ENCODE data around the gene FRMD1.

Gene FRMD1

DNA sequence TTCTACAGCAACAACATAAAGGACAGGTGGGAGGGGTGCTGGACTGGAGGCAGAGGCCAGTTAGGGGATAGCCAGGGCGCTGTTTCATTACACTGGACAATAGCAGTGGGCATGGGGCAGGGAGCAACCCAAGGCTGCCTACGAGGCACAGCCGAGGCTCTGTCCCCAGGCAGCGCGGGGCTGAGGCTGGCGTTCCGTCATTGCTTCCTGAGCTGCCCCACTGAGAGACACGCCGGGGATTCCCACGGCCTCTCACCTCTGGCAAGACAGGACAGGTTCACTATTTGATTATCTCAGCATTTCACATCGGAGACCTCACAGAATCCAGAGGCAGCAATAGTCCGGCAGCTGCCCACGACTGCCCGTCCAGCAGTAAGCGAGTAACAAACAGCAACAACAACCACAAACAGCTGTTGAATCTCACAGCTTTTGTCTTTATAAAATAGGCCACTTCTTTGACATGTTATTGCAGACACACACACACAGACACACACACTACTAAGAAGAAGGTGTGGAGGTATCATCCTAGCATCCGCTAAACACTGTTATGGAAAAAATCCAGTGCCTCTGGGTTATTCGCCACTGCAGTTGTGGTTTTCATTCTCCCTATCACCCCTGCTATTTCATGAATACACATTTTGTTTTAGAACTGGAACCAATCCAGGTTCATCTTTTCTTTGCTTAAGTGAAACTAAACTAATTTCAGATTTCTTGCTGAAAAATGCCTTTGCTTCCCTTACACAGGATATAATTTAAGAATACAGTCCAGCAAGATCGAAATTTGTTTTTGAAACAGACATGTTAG lies 62.1 kb downstream of the FRMD1 start:
- DNase-seq (ENCODE audit: extremely low read depth, low read depth): no peak
- TF ChIP-seq, protein P1, sequence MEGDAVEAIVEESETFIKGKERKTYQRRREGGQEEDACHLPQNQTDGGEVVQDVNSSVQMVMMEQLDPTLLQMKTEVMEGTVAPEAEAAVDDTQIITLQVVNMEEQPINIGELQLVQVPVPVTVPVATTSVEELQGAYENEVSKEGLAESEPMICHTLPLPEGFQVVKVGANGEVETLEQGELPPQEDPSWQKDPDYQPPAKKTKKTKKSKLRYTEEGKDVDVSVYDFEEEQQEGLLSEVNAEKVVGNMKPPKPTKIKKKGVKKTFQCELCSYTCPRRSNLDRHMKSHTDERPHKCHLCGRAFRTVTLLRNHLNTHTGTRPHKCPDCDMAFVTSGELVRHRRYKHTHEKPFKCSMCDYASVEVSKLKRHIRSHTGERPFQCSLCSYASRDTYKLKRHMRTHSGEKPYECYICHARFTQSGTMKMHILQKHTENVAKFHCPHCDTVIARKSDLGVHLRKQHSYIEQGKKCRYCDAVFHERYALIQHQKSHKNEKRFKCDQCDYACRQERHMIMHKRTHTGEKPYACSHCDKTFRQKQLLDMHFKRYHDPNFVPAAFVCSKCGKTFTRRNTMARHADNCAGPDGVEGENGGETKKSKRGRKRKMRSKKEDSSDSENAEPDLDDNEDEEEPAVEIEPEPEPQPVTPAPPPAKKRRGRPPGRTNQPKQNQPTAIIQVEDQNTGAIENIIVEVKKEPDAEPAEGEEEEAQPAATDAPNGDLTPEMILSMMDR (IDR thresholded peaks at IDR 0.05; ENCODE audit: low read depth, low read length, missing control alignments): no peak
- H3K4me3 ChIP-seq (replicated peaks; ENCODE audit: low read depth, low read length): no peak overlapping the region

DNA sequence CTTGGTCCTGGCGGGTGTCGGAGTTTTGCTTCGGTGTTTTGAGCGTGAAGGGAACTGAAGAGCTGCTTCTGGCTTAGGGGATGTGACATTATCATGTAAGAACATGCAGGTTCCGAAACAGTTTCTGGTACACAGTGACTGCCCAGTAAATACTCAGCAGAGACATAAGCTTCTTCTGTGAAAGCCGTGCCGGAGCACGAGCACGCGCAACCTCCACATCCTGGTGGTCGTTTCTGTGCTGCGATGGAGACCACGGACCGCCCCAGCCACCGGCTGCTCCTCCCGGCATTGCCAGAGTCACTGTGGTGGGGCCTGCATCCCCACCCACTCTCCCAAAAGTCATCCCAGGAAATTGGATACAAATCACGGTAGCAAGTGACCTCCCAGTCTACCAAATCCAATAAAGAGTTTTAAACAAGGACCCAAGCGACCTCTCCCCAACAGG lies 62.8 kb downstream of the FRMD1 start:
- H3K4me3 ChIP-seq (replicated peaks; ENCODE audit: low read depth, low read length): no peak overlapping the region
- DNase-seq (ENCODE audit: extremely low read depth, low read depth): no peak
- TF ChIP-seq, protein P1 (IDR thresholded peaks at IDR 0.05; ENCODE audit: low read depth, low read length, missing control alignments): no peak

DNA sequence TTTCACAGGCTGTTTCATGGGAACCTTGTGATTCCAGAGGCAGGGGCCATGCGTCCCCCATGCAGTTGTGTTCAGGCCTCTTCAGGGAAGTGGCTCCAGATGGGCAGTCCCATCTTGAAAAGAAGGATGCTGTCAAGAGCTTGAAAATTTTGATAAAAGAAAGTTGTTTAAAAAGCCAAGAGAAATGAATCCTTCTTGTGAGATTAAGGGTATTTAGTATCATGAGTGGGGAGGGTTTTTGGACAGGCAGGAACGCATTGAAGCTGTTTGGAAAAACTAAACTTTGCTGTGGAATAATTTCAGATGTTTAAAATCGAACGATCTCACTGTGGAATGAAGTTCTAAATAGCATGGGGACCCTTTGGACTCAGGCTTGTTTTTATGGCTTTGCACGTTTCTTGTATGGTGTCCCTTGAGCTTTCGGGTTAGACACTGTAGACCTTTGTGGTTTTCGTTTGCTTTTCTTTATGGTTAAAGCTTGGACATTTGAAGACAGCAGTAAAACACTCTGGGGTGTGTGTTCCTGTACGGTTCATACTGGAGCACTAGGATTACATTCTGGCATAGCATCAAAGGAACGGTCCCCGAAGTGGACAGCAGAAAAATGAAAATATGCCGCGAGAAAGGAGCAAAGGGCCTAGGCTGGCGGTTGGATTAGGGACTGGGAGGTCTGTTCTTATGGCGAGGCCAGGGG lies 63.4 kb downstream of the FRMD1 start:
- TF ChIP-seq, protein P1 (IDR thresholded peaks at IDR 0.05; ENCODE audit: low read depth, low read length, missing control alignments): no peak
- DNase-seq (ENCODE audit: extremely low read depth, low read depth): no peak
- H3K4me3 ChIP-seq (replicated peaks; ENCODE audit: low read depth, low read length): no peak overlapping the region

DNA sequence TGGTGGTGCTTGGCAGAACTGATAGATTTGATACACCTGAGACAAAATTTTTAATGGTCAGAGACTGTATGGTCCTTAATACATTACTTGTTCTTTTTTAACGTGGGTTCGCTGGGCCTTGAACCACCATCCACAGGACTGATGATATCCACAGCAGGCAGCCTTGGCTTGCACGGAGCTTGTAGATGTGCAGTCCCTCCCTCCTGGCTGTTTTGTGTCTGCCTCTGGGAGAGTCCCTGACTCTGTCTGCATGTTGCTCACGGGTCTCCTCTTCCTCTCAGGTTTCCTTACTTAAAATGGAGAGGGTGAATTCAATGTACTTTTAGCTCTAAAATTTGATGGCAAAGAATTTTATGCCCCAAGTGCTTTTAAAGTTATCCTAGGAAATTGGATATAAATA lies 64.0 kb downstream of the FRMD1 start:
- no peak overlapping the region for H3K4me3 ChIP-seq (replicated peaks; ENCODE audit: low read depth, low read length)
- TF ChIP-seq, protein P1 (IDR thresholded peaks at IDR 0.05; ENCODE audit: low read depth, low read length, missing control alignments): no peak
- DNase-seq (ENCODE audit: extremely low read depth, low read depth): no peak

DNA sequence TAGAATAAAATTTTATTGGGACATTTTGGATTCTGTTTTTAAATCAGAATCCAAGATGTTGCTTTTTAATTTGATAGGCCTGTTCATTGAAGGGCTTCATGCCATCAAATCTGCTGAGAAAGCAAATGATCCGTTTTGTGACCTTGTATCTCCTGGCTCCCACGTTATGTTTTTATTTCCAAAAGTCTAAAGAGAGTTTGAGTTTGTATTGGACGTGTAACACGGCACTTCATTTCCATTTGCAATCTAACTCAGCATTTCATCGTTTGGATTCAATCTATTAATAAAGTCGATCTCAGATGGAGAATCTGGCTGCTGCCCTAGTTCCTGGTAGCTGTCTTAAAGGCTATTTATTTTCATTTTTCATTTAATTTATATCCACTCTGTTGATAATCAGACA lies 64.6 kb downstream of the FRMD1 start:
- no peak overlapping the region for H3K4me3 ChIP-seq (replicated peaks; ENCODE audit: low read depth, low read length)
- TF ChIP-seq, protein P1 (IDR thresholded peaks at IDR 0.05; ENCODE audit: low read depth, low read length, missing control alignments): no peak

DNA sequence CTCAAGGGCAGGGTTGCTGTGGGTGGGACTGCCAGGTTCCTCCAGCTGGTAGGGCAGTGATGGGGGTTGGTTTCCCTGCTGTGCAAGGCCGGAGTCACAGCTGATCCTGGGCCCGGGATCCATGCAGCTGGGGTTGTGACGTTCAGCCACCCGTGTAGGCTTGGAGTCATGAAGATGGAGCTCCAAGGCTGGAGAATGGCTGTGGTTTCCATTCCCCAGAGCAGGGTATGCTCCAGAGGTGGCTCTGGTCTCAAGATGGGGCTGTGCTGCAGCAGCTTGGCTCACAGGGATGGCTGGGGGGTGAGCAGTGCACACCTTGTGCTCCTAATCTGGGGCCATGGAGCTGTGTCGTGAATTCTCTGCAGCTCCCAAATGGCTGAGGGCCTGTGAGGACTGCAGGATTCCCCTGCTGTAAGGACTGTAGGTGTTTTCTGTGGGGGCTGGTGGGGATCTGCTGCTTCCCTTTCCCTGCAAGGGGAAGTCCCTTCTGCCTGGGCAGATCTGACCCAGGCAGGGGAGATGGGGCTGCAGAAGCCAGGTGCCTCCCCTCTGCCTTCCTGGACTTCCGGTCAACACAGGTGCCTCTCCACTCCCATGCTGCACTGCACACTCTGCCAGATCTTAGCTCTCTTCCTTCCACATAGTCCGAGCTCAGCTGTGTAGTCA lies 65.6 kb downstream of the FRMD1 start:
- no peak overlapping the region for H3K4me3 ChIP-seq (replicated peaks; ENCODE audit: low read depth, low read length)
- DNase-seq (ENCODE audit: extremely low read depth, low read depth): no peak
- TF ChIP-seq, protein P1 (IDR thresholded peaks at IDR 0.05; ENCODE audit: low read depth, low read length, missing control alignments): no peak

More for the DNA sequence above, 64.6 kb downstream of the FRMD1 start:
- DNase-seq (ENCODE audit: extremely low read depth, low read depth): no peak

Data from HFF-Myc (cell line).